SK-N-SH (cell line): ENCODE results near the gene C4orf50. TPM values are rescaled to one million over a fixed set of nuclear protein-coding genes. Genes with fewer than 3 reads are reported as not detected.

ENCODE experiments used
- CTCF ChIA-PET: fragments of 300-600, 350-600 bp; formaldehyde crosslinking; extraction: SDS; loops from one replicate; lab custom pipeline; 2021; lab: Yijun Ruan, JAX
- POLR2A ChIA-PET: fragments of 350-600 bp; sonication (Branson Sonifier 250); formaldehyde crosslinking; extraction: SDS; loops from one replicate; lab custom pipeline; 2020; ENCODE audit warnings: antibody characterized with exemption, inconsistent platforms; lab: Yijun Ruan, JAX
- DNase-seq: peaks from one replicate; pipeline ENCODE4 v3.0.0; 2012
- H2AFZ ChIP-seq: fragments of 200-600 bp; sonication (generic); 2 replicates; pipeline ENCODE4 v1.8.1; 2016; ENCODE audit warnings: antibody characterized with exemption, mild to moderate bottlenecking, low read depth
- H3F3A ChIP-seq: fragments of 200-600 bp; sonication (generic); replicated peaks from 2 replicates; pipeline ENCODE3; 2016; ENCODE audit warnings: antibody characterized with exemption, mild to moderate bottlenecking; ENCODE audit not compliant: insufficient read depth
- H3K27ac ChIP-seq, 2 experiments: fragments of 200-500 bp in 1 of 2; fragments of 200-600 bp in 1 of 2; sonication (Bioruptor generic) in 1 of 2; sonication (generic), shearing (Covaris generic) in 1 of 2; 2 replicates each; pipeline versions ENCODE4 v1.5.1 to v1.6.1; 2014 to 2016; ENCODE audit warnings: low read depth in 2 of 2, inconsistent platforms in 1 of 2, low read length in 1 of 2, mild to moderate bottlenecking in 1 of 2, mixed read lengths in 1 of 2
- H3K27me3 ChIP-seq: fragments of 200-600 bp; sonication (generic), shearing (Covaris generic); 2 replicates; pipeline ENCODE4 v1.6.1; 2016; ENCODE audit warnings: mixed run types; ENCODE audit not compliant: insufficient read depth
- H3K36me3 ChIP-seq, 2 experiments: fragments of 200-500 bp in 1 of 2; fragments of 200-600 bp in 1 of 2; sonication (Bioruptor generic) in 1 of 2; sonication (generic) in 1 of 2; replicated peaks in 1 of 2; 2 replicates each; pipeline versions ENCODE3 to v1.5.1; 2014 to 2016; ENCODE audit warnings: low read length in 1 of 2, mild to moderate bottlenecking in 1 of 2; ENCODE audit not compliant: insufficient read depth in 2 of 2, control insufficient read depth in 1 of 2
- H3K4me1 ChIP-seq, 2 experiments: fragments of 200-500 bp in 1 of 2; fragments of 200-600 bp in 1 of 2; sonication (Bioruptor generic) in 1 of 2; sonication (generic), shearing (Covaris generic) in 1 of 2; 2 replicates each; pipeline versions ENCODE4 v1.5.1 to v1.6.1; 2014 to 2016; ENCODE audit warnings: low read depth in 1 of 2, low read length in 1 of 2, mixed run types in 1 of 2; ENCODE audit not compliant: insufficient read depth in 2 of 2, control insufficient read depth in 1 of 2
- H3K4me2 ChIP-seq: fragments of 200-600 bp; sonication (generic), shearing (Covaris generic); 2 replicates; pipeline ENCODE4 v1.6.1; 2017; ENCODE audit warnings: mixed run types
- H3K4me3 ChIP-seq, 2 experiments: fragments of 200-500 bp in 1 of 2; fragments of 200-600 bp in 1 of 2; sonication (Bioruptor generic) in 1 of 2; sonication (generic), shearing (Covaris generic) in 1 of 2; 2 replicates each; pipeline versions ENCODE4 v1.5.1 to v1.8.1; 2014 to 2016; ENCODE audit warnings: low read depth in 2 of 2, inconsistent platforms in 1 of 2, low read length in 1 of 2, mild to moderate bottlenecking in 1 of 2, mixed read lengths in 1 of 2, moderate library complexity in 1 of 2
- H3K79me2 ChIP-seq: fragments of 200-600 bp; sonication (generic); 2 replicates; pipeline ENCODE4 v1.8.1; 2017; ENCODE audit warnings: mild to moderate bottlenecking; ENCODE audit not compliant: insufficient read depth
- H3K9ac ChIP-seq: fragments of 200-600 bp; sonication (generic); 2 replicates; pipeline ENCODE4 v1.6.1; 2017; ENCODE audit warnings: mixed run types
- H3K9me2 ChIP-seq: fragments of 200-600 bp; sonication (generic); 2 replicates; pipeline ENCODE4 v1.6.1; 2017; ENCODE audit warnings: mixed run types
- H3K9me3 ChIP-seq: fragments of 200-600 bp; sonication (generic); 2 replicates; pipeline ENCODE4 v1.6.1; 2017; ENCODE audit warnings: mixed run types, mild to moderate bottlenecking, moderate library complexity
- H4K20me1 ChIP-seq: fragments of 200-600 bp; sonication (generic); 2 replicates; pipeline ENCODE4 v1.6.1; 2017; ENCODE audit warnings: mild to moderate bottlenecking, mixed run types; ENCODE audit not compliant: insufficient read depth
- CHD2 ChIP-seq: fragments of 150-350 bp; IDR thresholded peaks from 2 replicates; pipeline ENCODE4 v1.6.1; 2018; ENCODE audit warnings: low read length; ENCODE audit not compliant: partially characterized antibody
- CTCF ChIP-seq: fragments of 200-600 bp; sonication (generic); IDR thresholded peaks from 2 replicates; pipeline ENCODE4 v1.6.1; 2017; ENCODE audit warnings: antibody characterized with exemption, mild to moderate bottlenecking, moderate library complexity
- FOSL2 ChIP-seq: IDR thresholded peaks from 2 replicates; pipeline ENCODE4 v1.4.0; 2012; ENCODE audit warnings: low read depth, mild to moderate bottlenecking, moderate library complexity, borderline replicate concordance
- FOXM1 ChIP-seq: IDR thresholded peaks from 2 replicates; pipeline ENCODE4 v1.4.0; 2012; ENCODE audit warnings: low read depth, mild to moderate bottlenecking
- GATA2 ChIP-seq: sonication (generic); formaldehyde crosslinking; IDR thresholded peaks from 2 replicates; pipeline ENCODE4 v1.5.0; 2020; ENCODE audit warnings: mild to moderate bottlenecking, missing genetic modification reagents
- JUND ChIP-seq: IDR thresholded peaks from 2 replicates; pipeline ENCODE4 v1.4.0; 2012
- NRF1 ChIP-seq: IDR thresholded peaks from 2 replicates; pipeline ENCODE4 v1.6.1; 2012; ENCODE audit warnings: low read depth, mild to moderate bottlenecking, low read length
- RAD21 ChIP-seq: IDR thresholded peaks from 2 replicates; pipeline ENCODE4 v1.6.1; 2012; ENCODE audit warnings: mild to moderate bottlenecking, low read length
- SMC3 ChIP-seq: IDR thresholded peaks from 2 replicates; pipeline ENCODE4 v1.6.1; 2012; ENCODE audit warnings: low read depth, low read length, improper control_type of control experiment
- TCF12 ChIP-seq: IDR thresholded peaks from 2 replicates; pipeline ENCODE4 v1.4.0; 2012
- WGBS: methylation state at CpG from one replicate; pipeline ENCODE4 v1.1.6; 2017; ENCODE audit warnings: low lambda C conversion rate; 5-methylcytosine and 5-hydroxymethylcytosine counted together
- polyA plus RNA-seq, 3 experiments: library from polyadenylated mRNA; depleted of rRNA; stranded (reverse); fragments of >200 nt; gene quantifications; 2 replicates each; pipeline ENCODE4 v1.2.3, GENCODE V29; 2012
- TF ChIP-seq, protein P1 (sequence below): IDR thresholded peaks from 2 replicates; pipeline ENCODE4 v1.4.0; 2012; ENCODE audit warnings: low read depth, borderline replicate concordance
- TF ChIP-seq, protein P2 (sequence below): IDR thresholded peaks from 2 replicates; pipeline ENCODE4; 2012

The C4orf50 gene
- polyA plus RNA-seq, 1 of the 3 experiments (the other 2 are of a cell fraction), result under 0.01 TPM

DNA sequence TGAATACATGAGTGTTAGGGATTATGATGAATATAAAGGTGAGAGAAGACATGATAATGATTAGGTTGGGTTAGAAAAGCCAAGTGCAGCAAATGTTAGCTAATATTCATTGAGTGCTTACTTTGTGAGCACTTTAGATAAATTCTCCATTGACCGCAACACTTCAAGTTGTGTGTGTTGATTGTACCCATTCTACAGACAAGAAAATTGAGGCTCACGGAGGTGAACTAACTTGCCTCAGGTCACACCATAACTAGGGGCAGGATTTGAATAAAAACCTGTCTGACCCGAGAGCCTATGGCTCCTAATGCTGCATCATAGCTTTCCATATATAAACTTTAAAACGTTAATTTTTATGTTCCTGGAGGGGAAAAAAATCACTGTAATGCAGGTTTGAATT lies 15.2 kb upstream of the C4orf50 start (continued):
- TF ChIP-seq, protein P1, sequence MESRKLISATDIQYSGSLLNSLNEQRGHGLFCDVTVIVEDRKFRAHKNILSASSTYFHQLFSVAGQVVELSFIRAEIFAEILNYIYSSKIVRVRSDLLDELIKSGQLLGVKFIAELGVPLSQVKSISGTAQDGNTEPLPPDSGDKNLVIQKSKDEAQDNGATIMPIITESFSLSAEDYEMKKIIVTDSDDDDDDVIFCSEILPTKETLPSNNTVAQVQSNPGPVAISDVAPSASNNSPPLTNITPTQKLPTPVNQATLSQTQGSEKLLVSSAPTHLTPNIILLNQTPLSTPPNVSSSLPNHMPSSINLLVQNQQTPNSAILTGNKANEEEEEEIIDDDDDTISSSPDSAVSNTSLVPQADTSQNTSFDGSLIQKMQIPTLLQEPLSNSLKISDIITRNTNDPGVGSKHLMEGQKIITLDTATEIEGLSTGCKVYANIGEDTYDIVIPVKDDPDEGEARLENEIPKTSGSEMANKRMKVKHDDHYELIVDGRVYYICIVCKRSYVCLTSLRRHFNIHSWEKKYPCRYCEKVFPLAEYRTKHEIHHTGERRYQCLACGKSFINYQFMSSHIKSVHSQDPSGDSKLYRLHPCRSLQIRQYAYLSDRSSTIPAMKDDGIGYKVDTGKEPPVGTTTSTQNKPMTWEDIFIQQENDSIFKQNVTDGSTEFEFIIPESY, result no peak
- TF ChIP-seq RAD21, result no peak

DNA sequence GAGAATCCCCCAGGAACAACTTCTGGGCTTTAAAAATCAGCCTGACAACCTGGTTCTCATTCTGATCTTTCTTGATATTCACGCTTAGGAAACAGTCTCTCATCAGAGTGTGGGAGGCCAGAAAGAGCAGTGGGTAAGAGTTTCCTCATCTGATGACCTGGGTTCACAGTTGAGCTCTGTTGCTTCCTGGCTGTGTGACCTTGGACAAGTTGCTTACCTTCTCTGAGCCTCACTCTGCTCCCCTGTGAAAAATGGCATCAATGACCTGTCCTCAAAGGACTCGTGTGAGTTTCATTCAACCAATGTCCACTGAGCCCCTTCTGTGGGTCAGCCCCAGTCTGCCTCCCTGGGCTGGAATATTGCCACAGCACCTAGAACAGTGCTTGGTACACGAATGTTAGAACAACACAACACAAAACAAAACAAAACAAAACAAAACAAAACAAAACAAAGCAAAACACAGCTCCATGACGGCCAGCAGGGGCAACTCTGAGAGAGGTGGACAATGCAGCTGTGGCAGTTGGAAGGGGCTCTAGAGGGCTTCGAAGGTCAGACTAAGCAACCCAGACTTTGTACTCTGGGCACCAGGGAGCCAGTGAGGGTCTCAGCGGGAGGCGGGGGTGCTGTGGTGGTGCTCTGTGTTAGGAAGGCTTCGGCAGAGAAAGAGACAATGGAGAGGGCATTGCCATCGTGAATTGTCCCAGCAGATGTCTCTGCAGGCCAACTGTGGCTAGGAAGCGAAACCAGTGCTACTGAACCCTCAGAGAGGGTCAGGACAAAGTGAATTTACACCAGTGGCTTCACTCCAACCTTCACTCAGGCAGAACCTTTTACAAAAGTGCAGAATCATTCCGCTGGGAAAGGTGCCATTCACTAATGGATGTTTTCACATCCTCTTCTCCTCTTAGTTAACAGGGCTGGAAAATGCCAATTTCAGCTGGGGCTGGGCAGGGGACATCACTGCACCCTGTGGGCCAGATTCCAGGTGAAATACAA lies 14.3 kb upstream of the C4orf50 start:
- Histone ChIP-seq H3K9me2 (no peaks in the 10 kb centered on the region), H3K4me3 (no peak overlapping the region), H4K20me1 (no peaks in the 10 kb centered on the region), H3K79me2 (no peaks in the 10 kb centered on the region), H3F3A (no peaks in the 10 kb centered on the region), H3K27ac (peak overlapping the region in 1 of 2 experiments; percentile 47; a peak in 1 of 4 replicates), H3K4me2 (no peak overlapping the region), H3K36me3 (no peaks in the 10 kb centered on the region), H2AFZ (no peak overlapping the region), H3K9ac (no peak overlapping the region), H3K9me3 (no peaks in the 10 kb centered on the region), H3K27me3 (no peaks in the 10 kb centered on the region), H3K4me1 (peaks cover 0 to 15% of the 10 kb centered on the region in 2 experiments; a peak in 1 of 4 replicates)
- POLR2A ChIA-PET, result no interaction called here
- whole genome bisulfite sequencing, result 30% methylated on average over 11 of the region's 11 CpGs
- DNase-seq, result no peak
- TF ChIP-seq FOXM1 (no peak), SMC3 (peak; percentile 17; the same call in 1 of the 2 replicates), CHD2 (no peak), NRF1 (no peak), TCF12 (no peak), FOSL2 (no peak), JUND (no peak), GATA2 (no peak), CTCF (no peak), RAD21 (peak; percentile 54)
- TF ChIP-seq, protein P2, sequence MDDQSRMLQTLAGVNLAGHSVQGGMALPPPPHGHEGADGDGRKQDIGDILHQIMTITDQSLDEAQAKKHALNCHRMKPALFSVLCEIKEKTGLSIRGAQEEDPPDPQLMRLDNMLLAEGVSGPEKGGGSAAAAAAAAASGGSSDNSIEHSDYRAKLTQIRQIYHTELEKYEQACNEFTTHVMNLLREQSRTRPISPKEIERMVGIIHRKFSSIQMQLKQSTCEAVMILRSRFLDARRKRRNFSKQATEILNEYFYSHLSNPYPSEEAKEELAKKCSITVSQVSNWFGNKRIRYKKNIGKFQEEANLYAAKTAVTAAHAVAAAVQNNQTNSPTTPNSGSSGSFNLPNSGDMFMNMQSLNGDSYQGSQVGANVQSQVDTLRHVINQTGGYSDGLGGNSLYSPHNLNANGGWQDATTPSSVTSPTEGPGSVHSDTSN, result no peak
- CTCF ChIA-PET, result interaction anchor here (0.6 to 4.6 kb wide), 11 partner anchors 8 to 295 kb away, joined by 3 to 38 read pairs (median 4); no protein-coding TSS in a partner anchor
